SU-DHL-6 (cell line): ENCODE results near the gene PLCB1.

Source experiments
- H2AFZ ChIP-seq: fragments of 200-600 bp; sonication (generic); 2 replicates; pipeline ENCODE4 v1.6.1; 2014; ENCODE audit warnings: low read depth, mild to moderate bottlenecking, moderate library complexity, mixed read lengths, antibody characterized with exemption, low read length; ENCODE audit not compliant: severe bottlenecking
- H3F3A ChIP-seq: fragments of 200-600 bp; shearing (Covaris generic); 2 replicates; pipeline ENCODE4 v1.6.0; 2016; ENCODE audit warnings: antibody characterized with exemption, mild to moderate bottlenecking; ENCODE audit not compliant: insufficient read depth
- H3K27ac ChIP-seq: fragments of 200-600 bp; sonication (generic); 2 replicates; pipeline ENCODE4 v1.5.1; 2016; ENCODE audit warnings: low read depth, mild to moderate bottlenecking, low read length, moderate library complexity, mixed read lengths
- H3K27me3 ChIP-seq: fragments of 200-600 bp; sonication (generic), shearing (Covaris generic); 2 replicates; pipeline ENCODE4 v1.6.0; 2014; ENCODE audit warnings: mild to moderate bottlenecking, low read length
- H3K36me3 ChIP-seq: fragments of 200-600 bp; sonication (generic); 2 replicates; pipeline ENCODE4 v1.6.1; 2014; ENCODE audit warnings: mild to moderate bottlenecking, low read length, mixed read lengths
- H3K4me2 ChIP-seq: fragments of 300-600, 200-600 bp; shearing (Covaris generic), sonication (generic); 2 replicates; pipeline ENCODE4 v1.6.0; 2014; ENCODE audit warnings: low read length, low read depth, mild to moderate bottlenecking; ENCODE audit not compliant: poor library complexity, severe bottlenecking
- H3K4me3 ChIP-seq: fragments of 200-600 bp; sonication (generic); 2 replicates; pipeline ENCODE4 v1.5.1; 2014; ENCODE audit warnings: antibody characterized with exemption, low read length, mild to moderate bottlenecking, mixed read lengths; ENCODE audit not compliant: insufficient read depth, poor library complexity, severe bottlenecking
- H3K79me2 ChIP-seq: fragments of 200-600 bp; sonication (generic); 2 replicates; pipeline ENCODE4 v1.6.1; 2014; ENCODE audit warnings: mild to moderate bottlenecking, low read length, moderate library complexity; ENCODE audit not compliant: insufficient read depth
- H3K9ac ChIP-seq: fragments of 200-600 bp; sonication (generic); 2 replicates; pipeline ENCODE4 v1.7.0; 2014; ENCODE audit warnings: mild to moderate bottlenecking, low read length
- H3K9me2 ChIP-seq: fragments of 200-600 bp; sonication (generic); replicated peaks from 2 replicates; pipeline ENCODE4 v1.6.1; 2014; ENCODE audit warnings: low read length; ENCODE audit not compliant: insufficient read depth
- H3K9me3 ChIP-seq: fragments of 200-600 bp; sonication (generic); 2 replicates; pipeline ENCODE4 v1.6.1; 2014; ENCODE audit warnings: low read length, mixed read lengths; ENCODE audit not compliant: insufficient read depth
- H4K20me1 ChIP-seq: fragments of 200-600 bp; sonication (generic); 2 replicates; pipeline ENCODE4 v1.6.1; 2014; ENCODE audit warnings: low read depth, mild to moderate bottlenecking, antibody characterized with exemption, low read length, moderate library complexity, mixed read lengths
- EZH2phosphoT487 ChIP-seq: fragments of 200-600 bp; sonication (generic), shearing (Covaris generic); conservative IDR thresholded peaks from 2 replicates; pipeline ENCODE4 v1.6.1; 2018; ENCODE audit warnings: mild to moderate bottlenecking, antibody characterized with exemption, low read length, moderate library complexity, mixed read lengths
- TF ChIP-seq, protein P1 (sequence below): fragments of 200-600 bp; sonication (generic); IDR thresholded peaks from one replicate; pipeline ENCODE4 v1.5.1; 2017; ENCODE audit warnings: antibody characterized with exemption, mild to moderate bottlenecking, low read length, moderate library complexity; ENCODE audit not compliant: insufficient read depth, poor library complexity, severe bottlenecking

The PLCB1 gene

GRCh38 chr20:8661229-8661952 lies 529.3 kb downstream of the PLCB1 start:
- Histone ChIP-seq H3K79me2 (no peaks in the 10 kb centered on the region), H3F3A (no peaks in the 10 kb centered on the region), H3K4me2 (no peak overlapping the region), H3K9me2 (no peaks in the 10 kb centered on the region), H3K9me3 (no peaks in the 10 kb centered on the region), H2AFZ (no peak overlapping the region), H3K36me3 (no peaks in the 10 kb centered on the region), H3K27ac (no peak overlapping the region), H4K20me1 (no peaks in the 10 kb centered on the region), H3K9ac (no peak overlapping the region), H3K4me3 (no peak overlapping the region), H3K27me3 (no peaks in the 10 kb centered on the region)
- no peak for TF ChIP-seq EZH2phosphoT487
- TF ChIP-seq, protein P1, sequence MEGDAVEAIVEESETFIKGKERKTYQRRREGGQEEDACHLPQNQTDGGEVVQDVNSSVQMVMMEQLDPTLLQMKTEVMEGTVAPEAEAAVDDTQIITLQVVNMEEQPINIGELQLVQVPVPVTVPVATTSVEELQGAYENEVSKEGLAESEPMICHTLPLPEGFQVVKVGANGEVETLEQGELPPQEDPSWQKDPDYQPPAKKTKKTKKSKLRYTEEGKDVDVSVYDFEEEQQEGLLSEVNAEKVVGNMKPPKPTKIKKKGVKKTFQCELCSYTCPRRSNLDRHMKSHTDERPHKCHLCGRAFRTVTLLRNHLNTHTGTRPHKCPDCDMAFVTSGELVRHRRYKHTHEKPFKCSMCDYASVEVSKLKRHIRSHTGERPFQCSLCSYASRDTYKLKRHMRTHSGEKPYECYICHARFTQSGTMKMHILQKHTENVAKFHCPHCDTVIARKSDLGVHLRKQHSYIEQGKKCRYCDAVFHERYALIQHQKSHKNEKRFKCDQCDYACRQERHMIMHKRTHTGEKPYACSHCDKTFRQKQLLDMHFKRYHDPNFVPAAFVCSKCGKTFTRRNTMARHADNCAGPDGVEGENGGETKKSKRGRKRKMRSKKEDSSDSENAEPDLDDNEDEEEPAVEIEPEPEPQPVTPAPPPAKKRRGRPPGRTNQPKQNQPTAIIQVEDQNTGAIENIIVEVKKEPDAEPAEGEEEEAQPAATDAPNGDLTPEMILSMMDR: no peak

- no peak overlapping the region for H3K4me2 ChIP-seq
- H2AFZ ChIP-seq: no peak overlapping the region
- no peaks in the 10 kb centered on the region for H3K36me3 ChIP-seq
- no peak overlapping the region for H3K27ac ChIP-seq
- H4K20me1 ChIP-seq: no peaks in the 10 kb centered on the region
- no peaks in the 10 kb centered on the region for H3K79me2 ChIP-seq
- no peak overlapping the region for H3K4me3 ChIP-seq
- no peaks in the 10 kb centered on the region for H3K9me2 ChIP-seq
- no peak overlapping the region for H3K9ac ChIP-seq
- no peaks in the 10 kb centered on the region for H3K27me3 ChIP-seq
- H3F3A ChIP-seq: no peaks in the 10 kb centered on the region
- TF ChIP-seq EZH2phosphoT487: no peak
- TF ChIP-seq, protein P1: no peak
- no peaks in the 10 kb centered on the region for H3K9me3 ChIP-seq
Measured at GRCh38 chr20:8662433-8662954, 530.4 kb downstream of the PLCB1 start.

GRCh38 chr20:8663424-8663823 lies 531.4 kb downstream of the PLCB1 start:
- no peaks in the 10 kb centered on the region for H3K27me3 ChIP-seq
- no peak overlapping the region for H3K4me2 ChIP-seq
- TF ChIP-seq, protein P1: no peak
- TF ChIP-seq EZH2phosphoT487: no peak
- no peaks in the 10 kb centered on the region for H3K9me2 ChIP-seq
- H3K9me3 ChIP-seq: no peaks in the 10 kb centered on the region
- no peaks in the 10 kb centered on the region for H3K79me2 ChIP-seq
- no peak overlapping the region for H2AFZ ChIP-seq
- H3K36me3 ChIP-seq: no peaks in the 10 kb centered on the region
- no peak overlapping the region for H3K9ac ChIP-seq
- no peak overlapping the region for H3K4me3 ChIP-seq
- H3K27ac ChIP-seq: no peak overlapping the region
- H4K20me1 ChIP-seq: no peaks in the 10 kb centered on the region
- no peaks in the 10 kb centered on the region for H3F3A ChIP-seq
